Cortex of kidney (tissue), 1 donor: Measurements from ENCODE around the gene TEC.
"Not testable (repeated sequence)": the region's sequence is repeated elsewhere in the genome, so short reads cannot be mapped to it uniquely, and the experiment has no call there.

Experiments used
- DNase-seq: peaks from one replicate; lab custom pipeline; 2025; lab: John Stamatoyannopoulos, UW

Gene TEC

GRCh38 chr4:48195853-48196252 lies 73.8 kb downstream of the TEC start:
- no peak for DNase-seq

- DNase-seq, result no peak
Observed at GRCh38 chr4:48195374-48195773, 74.3 kb downstream of the TEC start.

- DNase-seq, result no peak
Observed at GRCh38 chr4:48194971-48195370, 74.7 kb downstream of the TEC start.

- DNase-seq, result no peak
Observed at GRCh38 chr4:48193921-48194468, 75.6 kb downstream of the TEC start.

GRCh38 chr4:48193096-48193836 lies 76.4 kb downstream of the TEC start:
- DNase-seq, result no peak

GRCh38 chr4:48191758-48192157 lies 77.9 kb downstream of the TEC start:
- DNase-seq, result no peak

GRCh38 chr4:48190839-48191238 lies 78.8 kb downstream of the TEC start:
- no peak for DNase-seq

- DNase-seq, result no peak
Observed at GRCh38 chr4:48189731-48190130, 79.9 kb downstream of the TEC start.

GRCh38 chr4:48188390-48188789 lies 81.2 kb downstream of the TEC start:
- no peak for DNase-seq

GRCh38 chr4:48187813-48188212 lies 81.8 kb downstream of the TEC start:
- DNase-seq, result no peak

- DNase-seq, result not testable (repeated sequence)
Observed at GRCh38 chr4:48187066-48187465, 82.6 kb downstream of the TEC start.

- not testable (repeated sequence) for DNase-seq
Observed at GRCh38 chr4:48186394-48186793, 83.2 kb downstream of the TEC start.

- no peak for DNase-seq
Observed at GRCh38 chr4:48184882-48185281, 84.8 kb downstream of the TEC start.

- no peak for DNase-seq
Observed at GRCh38 chr4:48180234-48180633, 89.4 kb downstream of the TEC start.

- no peak for DNase-seq
Observed at GRCh38 chr4:48178931-48179330, 90.7 kb downstream of the TEC start.

GRCh38 chr4:48175806-48176205 lies 93.8 kb downstream of the TEC start:
- no peak for DNase-seq

GRCh38 chr4:48175328-48175727 lies 94.3 kb downstream of the TEC start:
- DNase-seq, result no peak

GRCh38 chr4:48173056-48173991 lies 96.3 kb downstream of the TEC start:
- DNase-seq, result no peak

GRCh38 chr4:48172651-48173050 lies 97.0 kb downstream of the TEC start:
- no peak for DNase-seq

- DNase-seq, result no peak
Observed at GRCh38 chr4:48169636-48170035, 100.0 kb downstream of the TEC start.

- no peak for DNase-seq
Observed at GRCh38 chr4:48167538-48168263, 101.9 kb downstream of the TEC start.

- not testable (repeated sequence) for DNase-seq
Observed at GRCh38 chr4:48164561-48164960, 105.1 kb downstream of the TEC start.
